Ishikawa (cell line): ENCODE data around the gene TUBA1A.

ENCODE experiments used
- CEBPB ChIP-seq: IDR thresholded peaks from 2 replicates; pipeline ENCODE4 v1.6.1; 2012
- CREB1 ChIP-seq: IDR thresholded peaks from 2 replicates; pipeline ENCODE4 v1.6.1; 2012; ENCODE audit warnings: low read depth
- EGR1 ChIP-seq: IDR thresholded peaks from 2 replicates; pipeline ENCODE4 v1.6.1; 2012
- EP300 ChIP-seq: IDR thresholded peaks from 2 replicates; pipeline ENCODE4 v1.6.1; 2012; ENCODE audit warnings: borderline replicate concordance
- FOXM1 ChIP-seq: IDR thresholded peaks from 2 replicates; pipeline ENCODE4 v1.6.1; 2012; ENCODE audit warnings: low read depth, borderline replicate concordance
- MAX ChIP-seq: IDR thresholded peaks from 2 replicates; pipeline ENCODE4 v1.6.1; 2012
- NFIC ChIP-seq: IDR thresholded peaks from 2 replicates; pipeline ENCODE4 v1.6.1; 2012
- RAD21 ChIP-seq: IDR thresholded peaks from 2 replicates; pipeline ENCODE4 v1.6.1; 2012; ENCODE audit warnings: low read depth
- REST ChIP-seq: IDR thresholded peaks from 2 replicates; pipeline ENCODE4 v1.6.1; 2012; ENCODE audit warnings: low read depth, mild to moderate bottlenecking
- TAF1 ChIP-seq: IDR thresholded peaks from 2 replicates; pipeline ENCODE4 v1.6.1; 2012; ENCODE audit warnings: low read depth, mild to moderate bottlenecking
- TCF12 ChIP-seq: IDR thresholded peaks from 2 replicates; pipeline ENCODE4 v1.6.1; 2012; ENCODE audit warnings: low read depth
- TEAD4 ChIP-seq: IDR thresholded peaks from 2 replicates; pipeline ENCODE4 v1.6.1; 2012
- USF1 ChIP-seq: IDR thresholded peaks from 2 replicates; pipeline ENCODE4 v1.6.1; 2012
- YY1 ChIP-seq: IDR thresholded peaks from 2 replicates; pipeline ENCODE4 v1.6.1; 2012; ENCODE audit warnings: low read depth
- ZBTB7A ChIP-seq: IDR thresholded peaks from 2 replicates; pipeline ENCODE4 v1.6.1; 2012; ENCODE audit warnings: low read depth

TUBA1A gene

GRCh38 chr12:49154221-49154620 is 34.7 kb downstream of the TUBA1A start:
- TF ChIP-seq REST (no peak), FOXM1 (no peak), TAF1 (no peak), YY1 (no peak), NFIC (no peak), MAX (no peak), TEAD4 (no peak), TCF12 (no peak), USF1 (no peak), CEBPB (no peak), EGR1 (no peak), EP300 (no peak), CREB1 (no peak), RAD21 (no peak), ZBTB7A (no peak)

- TF ChIP-seq EGR1 (no peak), YY1 (no peak), CREB1 (no peak), TCF12 (no peak), REST (no peak), RAD21 (no peak), EP300 (no peak), ZBTB7A (no peak), TEAD4 (no peak)
These were observed 41.5 kb downstream of the TUBA1A start for GRCh38 chr12:49147384-49147783.

- no peak for TF ChIP-seq NFIC
- TF ChIP-seq REST = no peak
These were observed 42.5 kb downstream of the TUBA1A start for GRCh38 chr12:49146406-49146805.

- TF ChIP-seq REST (no peak), FOXM1 (no peak), NFIC (no peak)
These were observed 44.5 kb downstream of the TUBA1A start for GRCh38 chr12:49144384-49144783.

GRCh38 chr12:49138999-49139398 is 49.9 kb downstream of the TUBA1A start:
- TF ChIP-seq NFIC (no peak), MAX (no peak), CEBPB (no peak), ZBTB7A (no peak), TCF12 (no peak)
